OCI-LY7 (cell line): ENCODE data around the gene COX6A1. TPM values are rescaled to one million over a fixed set of nuclear protein-coding genes. Genes with fewer than 3 reads are reported as not detected.

ENCODE experiments used
- BruUV-seq: library from RNA; stranded (reverse); fragments of 400-500 nt; replicated peaks from 2 replicates; lab custom pipeline; 2021; lab: Mats Ljungman, UMichigan
- CTCF ChIA-PET: fragments of 300-600 bp; sonication (Branson Sonifier 250); formaldehyde crosslinking; loops from one replicate; lab custom pipeline; 2022; ENCODE audit warnings: antibody characterized with exemption; ENCODE audit not compliant: unreplicated experiment; lab: Charles Lee
- POLR2A ChIA-PET: fragments of 300-600 bp; sonication (Branson Sonifier 250); formaldehyde crosslinking; loops from one replicate; lab custom pipeline; 2022; ENCODE audit warnings: antibody characterized with exemption; lab: Charles Lee
- DNase-seq: peaks from one replicate; pipeline ENCODE4 v3.0.0-alpha.2; 2015; ENCODE audit warnings: low spot score
- H2AFZ ChIP-seq: fragments of 200-600 bp; sonication (generic), shearing (Covaris generic); 2 replicates; pipeline ENCODE4 v1.6.1; 2014; ENCODE audit warnings: mild to moderate bottlenecking, antibody characterized with exemption, low read length, moderate library complexity
- H3K27ac ChIP-seq: fragments of 200-600 bp; sonication (generic); 2 replicates; pipeline ENCODE4 v1.5.1; 2014; ENCODE audit warnings: mixed run types, low read depth, mild to moderate bottlenecking, moderate library complexity, low read length, inconsistent platforms; ENCODE audit not compliant: poor library complexity, severe bottlenecking
- H3K36me3 ChIP-seq: fragments of 200-600 bp; sonication (generic); 2 replicates; pipeline ENCODE4 v1.6.1; 2014; ENCODE audit warnings: mild to moderate bottlenecking, antibody characterized with exemption, low read length, moderate library complexity, mixed read lengths; ENCODE audit not compliant: insufficient read depth
- H3K4me1 ChIP-seq: fragments of 200-600 bp; sonication (generic); 2 replicates; pipeline ENCODE4 v1.5.1; 2014; ENCODE audit warnings: mild to moderate bottlenecking, low read length; ENCODE audit not compliant: insufficient read depth, poor library complexity, severe bottlenecking
- H3K4me2 ChIP-seq: fragments of 200-600 bp; sonication (generic); 2 replicates; pipeline ENCODE4 v1.6.1; 2014; ENCODE audit warnings: mild to moderate bottlenecking, low read length
- H3K4me3 ChIP-seq: fragments of 200-600 bp; sonication (generic); 2 replicates; pipeline ENCODE4 v1.5.1; 2014; ENCODE audit warnings: mild to moderate bottlenecking, low read depth, low read length; ENCODE audit not compliant: poor library complexity, severe bottlenecking
- H3K79me2 ChIP-seq: fragments of 200-600 bp; sonication (generic); 2 replicates; pipeline ENCODE4 v1.6.1; 2016; ENCODE audit warnings: low read depth, mild to moderate bottlenecking, low read length, moderate library complexity, mixed read lengths; ENCODE audit not compliant: insufficient read depth
- H3K9me2 ChIP-seq: fragments of 200-600 bp; sonication (generic); 2 replicates; pipeline ENCODE4 v1.6.1; 2016; ENCODE audit warnings: mild to moderate bottlenecking, low read length, mixed read lengths; ENCODE audit not compliant: insufficient read depth
- H3K9me3 ChIP-seq: fragments of 200-600 bp; sonication (generic); 2 replicates; pipeline ENCODE4 v1.6.1; 2014; ENCODE audit warnings: mild to moderate bottlenecking, mixed run types, low read length, mixed read lengths
- H4K20me1 ChIP-seq: fragments of 200-600 bp; sonication (generic); 2 replicates; pipeline ENCODE4 v1.6.1; 2014; ENCODE audit warnings: mild to moderate bottlenecking, antibody characterized with exemption, low read length, moderate library complexity, mixed read lengths; ENCODE audit not compliant: insufficient read depth
- EZH2phosphoT487 ChIP-seq: fragments of 200-600 bp; sonication (generic); IDR thresholded peaks from 2 replicates; pipeline ENCODE4 v1.6.1; 2018; ENCODE audit warnings: low read depth, borderline replicate concordance, mild to moderate bottlenecking, mixed run types, antibody characterized with exemption, low read length, moderate library complexity, mixed read lengths
- intact Hi-C: fragments of 100-400 bp; cut with micrococcal nuclease; formaldehyde crosslinking; loops from one replicate; pipeline ENCODE4 v1.10.0; 2022; ENCODE audit not compliant: unreplicated experiment
- total RNA-seq, 2 experiments: library from RNA; depleted of rRNA in 1 of 2; stranded (reverse); fragments of >200 nt in 1 of 2; shearing (Covaris generic) in 1 of 2; gene quantifications; 2 replicates each; pipeline ENCODE4 v1.2.3, GENCODE V29; 2014 to 2022
- TF ChIP-seq, protein P1 (sequence below): fragments of 200-600 bp; sonication (generic); conservative IDR thresholded peaks from 2 replicates; pipeline ENCODE4 v1.5.1; 2014; ENCODE audit warnings: mild to moderate bottlenecking, antibody characterized with exemption, low read length, moderate library complexity, mixed read lengths

The COX6A1 gene
- total RNA-seq, 2 experiments from 2014 or later: 449 to 591 TPM

DNA sequence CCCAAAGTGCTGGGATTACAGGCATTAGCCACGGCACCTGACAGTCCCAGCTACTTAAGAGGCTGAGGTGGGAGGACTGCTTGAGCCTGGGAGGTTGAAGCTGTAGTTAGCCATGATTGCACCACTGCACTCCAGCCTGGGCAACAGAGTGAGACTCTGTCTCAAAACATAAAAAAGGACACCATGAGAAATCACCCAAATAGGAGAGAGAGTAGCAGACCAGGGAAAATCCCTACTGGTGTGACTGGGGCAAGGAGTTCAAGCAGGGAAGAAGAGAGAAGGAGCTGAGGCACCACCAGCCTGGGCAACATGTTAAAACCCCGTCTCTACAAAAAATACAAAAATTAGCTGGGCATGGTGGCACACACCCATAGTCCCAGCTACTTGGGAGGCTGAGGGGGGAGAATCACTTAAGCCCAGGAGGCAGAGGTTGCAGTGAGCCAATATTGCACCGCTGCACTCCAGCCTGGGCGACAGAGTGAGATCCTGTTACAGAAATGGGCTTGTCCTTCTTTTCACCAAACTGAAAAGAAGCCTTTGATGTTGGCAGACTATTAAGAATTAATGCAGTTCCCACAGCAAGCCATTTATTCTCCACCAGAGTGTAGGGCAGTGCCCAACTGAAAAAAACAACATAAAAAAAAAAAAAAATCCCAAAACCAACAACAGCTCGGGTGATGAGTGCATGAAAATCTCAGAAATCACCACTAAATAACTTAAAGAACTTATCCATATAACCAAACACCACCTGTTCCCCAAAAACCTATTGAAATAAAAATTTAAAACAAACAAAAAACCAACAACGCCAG lies 36.1 kb downstream of the COX6A1 start:
- Histone ChIP-seq H4K20me1 (no peaks in the 10 kb centered on the region), H3K36me3 (no peaks in the 10 kb centered on the region), H3K9me2 (no peaks in the 10 kb centered on the region), H3K4me1 (peaks cover 28% of the 10 kb centered on the region), H3K27ac (no peak overlapping the region), H2AFZ (no peak overlapping the region), H3K79me2 (peaks cover 5% of the 10 kb centered on the region; the same call in 1 of the 2 replicates), H3K4me2 (no peak overlapping the region), H3K4me3 (no peak overlapping the region), H3K9me3 (no peaks in the 10 kb centered on the region)
- TF ChIP-seq EZH2phosphoT487: no peak
- TF ChIP-seq, protein P1, sequence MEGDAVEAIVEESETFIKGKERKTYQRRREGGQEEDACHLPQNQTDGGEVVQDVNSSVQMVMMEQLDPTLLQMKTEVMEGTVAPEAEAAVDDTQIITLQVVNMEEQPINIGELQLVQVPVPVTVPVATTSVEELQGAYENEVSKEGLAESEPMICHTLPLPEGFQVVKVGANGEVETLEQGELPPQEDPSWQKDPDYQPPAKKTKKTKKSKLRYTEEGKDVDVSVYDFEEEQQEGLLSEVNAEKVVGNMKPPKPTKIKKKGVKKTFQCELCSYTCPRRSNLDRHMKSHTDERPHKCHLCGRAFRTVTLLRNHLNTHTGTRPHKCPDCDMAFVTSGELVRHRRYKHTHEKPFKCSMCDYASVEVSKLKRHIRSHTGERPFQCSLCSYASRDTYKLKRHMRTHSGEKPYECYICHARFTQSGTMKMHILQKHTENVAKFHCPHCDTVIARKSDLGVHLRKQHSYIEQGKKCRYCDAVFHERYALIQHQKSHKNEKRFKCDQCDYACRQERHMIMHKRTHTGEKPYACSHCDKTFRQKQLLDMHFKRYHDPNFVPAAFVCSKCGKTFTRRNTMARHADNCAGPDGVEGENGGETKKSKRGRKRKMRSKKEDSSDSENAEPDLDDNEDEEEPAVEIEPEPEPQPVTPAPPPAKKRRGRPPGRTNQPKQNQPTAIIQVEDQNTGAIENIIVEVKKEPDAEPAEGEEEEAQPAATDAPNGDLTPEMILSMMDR: no peak
- intact Hi-C loops: no loop called here
- CTCF ChIA-PET: no interaction called here
- no peak for DNase-seq
- BruUV-seq: no TSS peak
- POLR2A ChIA-PET: no interaction called here

DNA sequence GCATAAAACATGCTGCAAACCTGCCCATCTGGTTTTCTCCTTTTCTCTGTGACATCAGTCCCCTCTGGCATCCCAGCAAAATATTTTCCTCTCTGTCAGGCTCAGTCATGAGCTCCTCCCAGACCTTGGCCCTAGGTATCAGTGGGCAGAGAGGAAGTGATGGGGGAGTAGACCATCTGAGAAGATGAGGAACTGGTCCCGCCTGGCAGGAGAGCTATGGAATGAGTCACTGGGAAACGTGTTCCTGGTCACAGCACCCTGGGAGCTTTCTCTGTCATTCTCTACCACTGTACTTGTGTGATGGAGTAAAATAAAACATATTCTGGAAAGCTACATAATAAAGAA lies 36.7 kb downstream of the COX6A1 start:
- H3K4me2 ChIP-seq: no peak overlapping the region
- TF ChIP-seq, protein P1: no peak
- TF ChIP-seq EZH2phosphoT487: no peak
- peaks cover 28% of the 10 kb centered on the region for H3K4me1 ChIP-seq
- H3K27ac ChIP-seq: no peak overlapping the region
- H2AFZ ChIP-seq: no peak overlapping the region
- peaks cover 4% of the 10 kb centered on the region; the same call in 1 of the 2 replicates for H3K79me2 ChIP-seq
- intact Hi-C loops: no loop called here
- POLR2A ChIA-PET: no interaction called here
- no peaks in the 10 kb centered on the region for H3K36me3 ChIP-seq
- CTCF ChIA-PET: no interaction called here
- DNase-seq: no peak
- H3K9me3 ChIP-seq: no peaks in the 10 kb centered on the region
- no TSS peak for BruUV-seq
- H4K20me1 ChIP-seq: no peaks in the 10 kb centered on the region
- H3K9me2 ChIP-seq: no peaks in the 10 kb centered on the region
- H3K4me3 ChIP-seq: no peak overlapping the region

DNA sequence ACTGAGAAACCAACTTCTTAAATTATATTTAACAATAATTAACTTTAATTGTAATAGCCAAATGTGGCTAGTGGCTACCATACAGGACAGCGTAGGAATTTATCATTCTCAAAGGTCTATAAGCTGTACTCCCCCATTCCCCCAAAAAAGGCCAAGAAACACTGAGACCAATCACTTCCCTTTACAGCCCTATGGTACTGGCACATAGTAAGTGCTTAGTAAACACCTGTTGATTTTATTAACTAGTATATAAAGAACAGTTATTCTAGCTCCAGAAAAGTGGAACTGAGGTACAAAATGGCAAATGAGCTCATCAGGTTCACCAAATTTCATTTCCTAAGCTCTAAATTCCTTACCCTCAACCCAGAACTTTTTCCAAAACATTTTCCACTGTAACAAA lies 37.7 kb downstream of the COX6A1 start:
- no peak overlapping the region for H3K4me2 ChIP-seq
- no peaks in the 10 kb centered on the region for H3K79me2 ChIP-seq
- H3K4me3 ChIP-seq: no peak overlapping the region
- peaks cover 18% of the 10 kb centered on the region for H3K4me1 ChIP-seq
- H3K9me2 ChIP-seq: no peaks in the 10 kb centered on the region
- ChIA-PET POLR2A (interaction anchor here (0.7 to 0.9 kb wide), 2 partner anchors 39 to 58 kb away, joined by 3 to 4 read pairs; no protein-coding TSS in a partner anchor), CTCF (interaction anchor here (0.6 kb wide), 2 partner anchors 17 to 174 kb away, joined by 3 read pairs; partner anchors contain the start of gene SIRT4)
- H3K9me3 ChIP-seq: no peaks in the 10 kb centered on the region
- TF ChIP-seq, protein P1: no peak
- no peak for TF ChIP-seq EZH2phosphoT487
- H2AFZ ChIP-seq: no peak overlapping the region
- no peak overlapping the region for H3K27ac ChIP-seq
- no peaks in the 10 kb centered on the region for H4K20me1 ChIP-seq
- no peak for DNase-seq
- BruUV-seq: no TSS peak
- H3K36me3 ChIP-seq: no peaks in the 10 kb centered on the region
- intact Hi-C loops: no loop called here
